ENCODE measurements around the gene IL20RB.
A peak's percentile ranks its signal among the peaks of the same experiment; 100 is the strongest.
"Not testable (repeated sequence)": the region's sequence is repeated elsewhere in the genome, so short reads cannot be mapped to it uniquely, and the experiment has no call there.

Gene IL20RB

GRCh38 chr3:136946978-136947377 lies 10.8 kb upstream of the IL20RB start:
- no peak for DNase-seq (ENCODE audit: low spot score)

- no peak for DNase-seq (ENCODE audit: low spot score)
Measured at GRCh38 chr3:136947477-136947876, 10.3 kb upstream of the IL20RB start.

- no peak for DNase-seq (ENCODE audit: low spot score)
Measured at GRCh38 chr3:136949146-136949545, 8.6 kb upstream of the IL20RB start.

GRCh38 chr3:136949708-136950107 lies 8.1 kb upstream of the IL20RB start:
- DNase-seq (ENCODE audit: low spot score), result no peak

GRCh38 chr3:136950623-136951022 lies 7.2 kb upstream of the IL20RB start:
- no peak for DNase-seq (ENCODE audit: low spot score)

GRCh38 chr3:136952292-136952691 lies 5.5 kb upstream of the IL20RB start:
- no peak for DNase-seq (ENCODE audit: low spot score)

GRCh38 chr3:136954251-136954650 lies 3.5 kb upstream of the IL20RB start:
- no peak for DNase-seq (ENCODE audit: low spot score)

GRCh38 chr3:136954980-136955780 lies 2.6 kb upstream of the IL20RB start:
- DNase-seq (ENCODE audit: low spot score), result no peak

GRCh38 chr3:136955813-136956212 lies 2.0 kb upstream of the IL20RB start:
- DNase-seq (ENCODE audit: low spot score), result peak; percentile 42

- DNase-seq (ENCODE audit: low spot score), result no peak
Measured at GRCh38 chr3:136956971-136957370, 812 bp upstream of the IL20RB start.

- DNase-seq (ENCODE audit: low spot score), result no peak
Measured at GRCh38 chr3:136958939-136959338, 1.2 kb downstream of the IL20RB start.

GRCh38 chr3:136959599-136959998 lies 1.8 kb downstream of the IL20RB start:
- DNase-seq (ENCODE audit: low spot score), result no peak

- no peak for DNase-seq (ENCODE audit: low spot score)
Measured at GRCh38 chr3:136960838-136961836, 3.4 kb downstream of the IL20RB start.

- no peak for DNase-seq (ENCODE audit: low spot score)
Measured at GRCh38 chr3:136962927-136963326, 5.1 kb downstream of the IL20RB start.

GRCh38 chr3:136969539-136969938 lies 11.8 kb downstream of the IL20RB start:
- not testable (repeated sequence) for DNase-seq (ENCODE audit: low spot score)

GRCh38 chr3:136973352-136973751 lies 15.6 kb downstream of the IL20RB start:
- DNase-seq (ENCODE audit: low spot score), result no peak

- DNase-seq (ENCODE audit: low spot score), result no peak
Measured at GRCh38 chr3:136974670-136975069, 16.9 kb downstream of the IL20RB start.

- no peak for DNase-seq (ENCODE audit: low spot score)
Measured at GRCh38 chr3:136979204-136979603, 21.4 kb downstream of the IL20RB start.

- no peak for DNase-seq (ENCODE audit: low spot score)
Measured at GRCh38 chr3:136979684-136980083, 21.9 kb downstream of the IL20RB start.

- DNase-seq (ENCODE audit: low spot score), result no peak
Measured at GRCh38 chr3:136982033-136982432, 24.2 kb downstream of the IL20RB start.

GRCh38 chr3:136982520-136983138 lies 24.8 kb downstream of the IL20RB start:
- no peak for DNase-seq (ENCODE audit: low spot score)

- DNase-seq (ENCODE audit: low spot score), result no peak
Measured at GRCh38 chr3:136984837-136985236, 27.1 kb downstream of the IL20RB start.
